GM19193 (cell line): ENCODE measurements around the gene TADA3.

ENCODE experiments used
- POLR2A ChIP-seq: IDR thresholded peaks from 4 replicates; pipeline ENCODE4 v1.6.1; 2011; ENCODE audit not compliant: insufficient read depth, insufficient read length; ENCODE audit errors: extremely low read depth

The TADA3 gene

DNA sequence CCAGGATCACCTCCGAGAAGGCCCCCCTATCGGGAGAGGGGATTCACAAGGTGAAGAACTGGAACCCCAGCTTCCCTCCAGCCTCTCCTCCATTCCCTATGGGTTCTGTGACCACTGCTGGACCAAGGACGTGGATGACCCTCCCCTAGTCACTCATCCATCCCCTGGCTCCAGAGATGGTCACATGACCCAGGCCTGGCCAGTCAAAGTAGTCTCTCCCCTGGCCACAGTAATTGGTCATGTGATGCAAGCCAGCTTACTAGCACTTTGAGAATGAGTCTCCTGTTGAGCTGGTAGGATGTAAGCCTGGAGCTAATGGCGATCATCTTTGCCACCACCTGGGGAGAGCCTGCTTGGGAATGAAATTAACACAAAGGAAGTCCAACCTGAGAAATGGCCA lies 26.4 kb downstream of the TADA3 start:
- TF ChIP-seq POLR2A: no peak

DNA sequence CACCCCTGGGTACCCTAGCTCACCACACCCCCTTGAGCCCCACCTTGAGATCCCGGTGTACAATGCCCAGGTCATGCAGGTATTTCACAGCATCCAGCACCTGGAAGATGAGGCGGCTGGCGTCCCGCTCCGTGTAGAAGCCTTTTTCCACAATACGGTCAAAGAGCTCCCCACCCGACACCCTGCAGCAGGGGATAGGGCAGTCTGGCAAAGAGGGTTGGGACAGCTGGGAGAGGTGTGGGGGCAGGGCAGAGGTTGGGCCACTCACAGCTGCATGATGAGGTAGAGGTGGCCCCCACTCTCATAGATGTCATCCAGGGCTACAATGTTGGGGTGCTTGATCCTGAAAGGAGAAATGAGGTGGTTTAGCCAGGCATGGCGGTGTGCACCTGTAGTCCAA lies 29.4 kb downstream of the TADA3 start:
- TF ChIP-seq POLR2A: no peak

DNA sequence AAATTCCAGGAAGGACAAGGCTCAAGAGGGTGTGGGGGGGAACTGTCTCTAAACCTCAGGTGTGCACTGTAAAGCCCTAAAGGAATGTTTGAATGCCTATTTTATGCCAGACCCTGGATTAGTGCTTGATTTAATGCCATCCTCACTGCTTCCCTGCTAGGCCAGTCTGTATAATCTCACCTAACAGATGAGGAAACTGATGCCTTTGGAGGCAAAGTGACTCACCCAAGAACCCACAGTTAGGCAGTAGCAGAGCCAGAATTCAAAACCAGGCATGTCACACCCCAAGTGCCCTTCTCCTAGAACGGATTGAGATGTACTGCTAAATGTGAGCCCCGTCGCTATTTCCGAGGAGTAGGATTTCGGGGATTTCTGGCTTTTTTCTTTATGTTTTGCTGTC lies 30.4 kb downstream of the TADA3 start:
- TF ChIP-seq POLR2A: no peak

DNA sequence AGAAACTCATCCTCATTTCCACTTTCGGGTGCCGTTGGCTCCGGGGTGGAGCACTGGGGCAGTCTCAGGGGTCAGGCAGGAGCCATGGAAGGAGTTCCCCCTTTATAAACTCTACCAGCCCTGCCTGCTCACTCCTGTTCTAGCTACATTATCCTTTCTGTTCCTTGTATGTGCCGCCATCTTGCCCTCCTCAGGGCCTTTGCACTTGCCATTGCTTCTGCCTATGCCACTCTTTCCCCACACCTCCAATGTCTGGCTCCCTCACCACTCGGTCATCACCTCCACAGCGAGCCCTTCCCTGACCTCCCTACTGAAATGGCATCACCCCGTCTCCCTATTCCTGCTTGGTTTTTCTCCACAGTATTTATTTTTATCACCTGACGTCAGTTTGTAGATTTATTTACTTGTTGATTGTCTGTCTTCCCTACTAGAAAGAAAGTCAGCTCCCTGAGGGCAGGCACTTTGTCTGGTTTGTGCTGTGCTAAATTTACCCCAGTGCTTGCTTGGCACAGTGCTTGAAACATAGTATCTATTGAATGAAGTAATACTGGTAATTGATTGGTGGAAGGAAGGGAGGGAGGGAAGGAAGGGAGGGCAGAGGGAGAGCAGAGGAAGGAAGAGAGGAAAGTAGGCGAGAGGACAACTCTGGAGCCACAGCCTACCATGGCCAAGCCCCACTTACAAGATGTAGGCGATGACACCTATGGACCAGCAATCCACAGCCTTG lies 31.3 kb downstream of the TADA3 start:
- no peak for TF ChIP-seq POLR2A

DNA sequence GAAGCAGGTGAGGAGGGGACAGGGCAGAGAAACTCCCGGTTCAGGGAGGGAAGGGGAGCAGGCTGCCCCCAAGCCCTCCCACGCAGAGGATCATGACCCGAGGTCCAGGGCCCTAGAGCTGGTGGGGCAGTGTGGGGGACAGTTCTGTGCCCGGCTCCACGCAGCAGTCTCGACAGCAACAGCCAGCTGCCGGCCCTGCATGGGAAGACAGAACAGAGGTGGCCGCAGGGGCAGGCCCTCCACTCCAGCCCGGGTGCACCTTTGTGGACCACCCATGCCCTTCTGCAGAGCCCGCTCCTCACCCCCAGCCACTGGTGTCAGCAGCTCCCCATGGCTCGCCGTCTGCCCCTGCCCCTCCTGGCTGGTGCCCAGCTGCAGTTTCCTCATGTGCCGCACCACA lies 34.8 kb downstream of the TADA3 start:
- no peak for TF ChIP-seq POLR2A

DNA sequence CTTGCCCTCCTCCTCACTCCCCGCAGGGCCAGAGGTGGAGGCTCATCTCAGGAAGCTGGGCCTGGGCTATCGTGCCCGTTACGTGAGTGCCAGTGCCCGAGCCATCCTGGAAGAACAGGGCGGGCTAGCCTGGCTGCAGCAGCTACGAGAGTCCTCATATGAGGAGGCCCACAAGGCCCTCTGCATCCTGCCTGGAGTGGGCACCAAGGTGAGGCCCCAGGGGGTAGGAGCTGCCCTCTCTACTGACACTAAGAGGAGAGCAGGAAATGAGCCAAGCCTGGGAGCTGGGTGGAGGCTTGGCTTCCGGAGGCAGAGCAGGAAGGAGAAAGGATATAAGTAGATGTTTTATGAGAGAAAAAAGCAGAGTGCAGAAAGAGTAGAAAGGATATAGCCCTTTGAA lies 37.6 kb downstream of the TADA3 start:
- no peak for TF ChIP-seq POLR2A

DNA sequence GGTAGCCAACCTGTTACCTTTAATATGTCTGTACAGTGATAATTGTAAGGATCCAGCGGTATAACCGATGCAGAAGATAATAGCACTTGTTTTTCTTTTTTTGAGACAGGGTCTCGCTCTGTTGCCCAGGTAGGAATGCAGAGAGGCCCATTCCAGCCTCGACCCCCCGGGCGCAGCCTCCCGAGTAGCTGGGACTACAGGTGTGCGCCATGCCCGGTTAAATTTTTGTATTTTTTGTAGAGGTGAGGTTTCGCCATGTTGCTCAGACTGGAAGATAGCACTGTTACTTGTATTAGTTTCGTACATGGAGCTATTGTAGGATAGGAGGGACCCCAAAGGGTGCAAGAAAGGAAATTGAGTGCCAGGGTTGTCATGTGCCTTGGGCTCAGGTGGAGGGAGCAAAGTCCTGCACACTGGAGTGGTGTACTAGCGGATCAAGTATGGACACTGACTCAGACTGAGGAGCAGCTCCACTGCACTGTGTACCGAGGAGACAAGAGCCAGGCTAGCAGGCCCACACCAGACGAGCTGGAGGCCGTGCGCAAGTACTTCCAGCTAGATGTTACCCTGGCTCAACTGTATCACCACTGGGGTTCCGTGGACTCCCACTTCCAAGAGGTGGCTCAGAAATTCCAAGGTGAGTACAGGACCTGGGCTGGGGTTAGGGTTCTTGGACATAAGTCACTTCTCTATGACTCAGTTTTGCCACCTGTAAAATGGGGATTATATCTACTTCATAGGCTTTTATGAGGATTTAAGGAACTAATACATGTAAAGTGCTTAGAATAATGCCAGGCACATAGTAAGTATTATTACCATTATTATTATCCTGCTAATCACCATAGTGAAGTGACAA lies 41.5 kb downstream of the TADA3 start:
- no peak for TF ChIP-seq POLR2A

DNA sequence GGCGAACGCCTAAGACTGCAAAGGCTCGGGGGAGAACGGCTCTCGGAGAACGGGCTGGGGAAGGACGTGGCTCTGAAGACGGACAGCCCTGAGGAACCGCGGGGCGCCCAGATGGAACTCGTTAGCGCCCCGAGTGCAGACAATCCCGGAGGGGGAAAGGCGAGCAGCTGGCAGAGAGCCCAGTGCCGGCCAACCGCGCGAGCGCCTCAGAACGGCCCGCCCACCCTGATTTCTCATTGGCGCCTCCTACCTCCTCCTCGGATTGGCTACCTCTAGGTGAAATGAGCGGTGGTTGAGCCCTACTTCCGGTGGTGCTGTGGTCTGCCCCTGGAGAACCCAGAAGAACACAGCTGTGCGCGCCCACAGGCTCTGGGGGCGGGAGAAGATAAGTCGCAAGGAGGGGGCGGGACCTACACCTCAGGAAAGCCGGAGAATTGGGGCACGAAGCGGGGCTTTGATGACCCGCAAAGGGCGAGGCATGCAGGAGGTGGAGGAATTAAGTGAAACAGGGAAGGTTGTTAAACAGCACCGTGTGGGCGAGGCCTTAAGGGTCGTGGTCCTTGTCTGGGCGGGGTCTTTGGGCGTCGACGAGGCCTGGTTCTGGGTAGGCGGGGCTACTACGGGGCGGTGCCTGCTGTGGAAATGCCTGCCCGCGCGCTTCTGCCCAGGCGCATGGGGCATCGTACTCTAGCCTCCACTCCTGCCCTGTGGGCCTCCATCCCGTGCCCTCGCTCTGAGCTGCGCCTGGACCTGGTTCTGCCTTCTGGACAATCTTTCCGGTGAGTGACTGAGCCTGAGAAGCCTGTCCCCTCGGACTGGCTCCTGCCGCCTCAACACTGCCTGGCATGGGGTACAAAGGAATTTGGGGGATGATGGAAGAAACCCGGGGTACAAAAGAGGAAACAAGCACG lies 42.4 kb downstream of the TADA3 start, which contains the start of gene OGG1:
Gene OGG1, plus strand, starts transcription at position 308 of the 911 bp plus-strand sequence. Its CDS starts 335 bp downstream, at position 643.
- peak; percentile 62 for TF ChIP-seq POLR2A

DNA sequence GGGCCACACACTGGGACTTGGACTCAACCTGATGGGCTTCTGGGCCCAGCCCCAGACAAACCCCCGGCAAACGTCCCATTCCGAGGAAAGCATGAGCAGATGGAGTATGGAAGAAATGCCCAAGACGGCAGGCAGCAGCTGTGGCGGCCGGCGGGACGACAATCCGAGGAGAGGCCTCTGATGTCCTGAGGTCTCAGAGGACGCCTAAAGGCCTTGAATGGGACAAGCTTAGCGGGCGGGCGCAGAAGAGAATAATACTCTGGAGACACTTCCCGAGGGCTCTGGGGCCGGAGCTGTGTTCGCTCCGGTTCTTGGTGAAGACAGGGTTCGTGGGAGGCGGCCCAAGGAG lies 43.0 kb downstream of the TADA3 start:
- no peak for TF ChIP-seq POLR2A

DNA sequence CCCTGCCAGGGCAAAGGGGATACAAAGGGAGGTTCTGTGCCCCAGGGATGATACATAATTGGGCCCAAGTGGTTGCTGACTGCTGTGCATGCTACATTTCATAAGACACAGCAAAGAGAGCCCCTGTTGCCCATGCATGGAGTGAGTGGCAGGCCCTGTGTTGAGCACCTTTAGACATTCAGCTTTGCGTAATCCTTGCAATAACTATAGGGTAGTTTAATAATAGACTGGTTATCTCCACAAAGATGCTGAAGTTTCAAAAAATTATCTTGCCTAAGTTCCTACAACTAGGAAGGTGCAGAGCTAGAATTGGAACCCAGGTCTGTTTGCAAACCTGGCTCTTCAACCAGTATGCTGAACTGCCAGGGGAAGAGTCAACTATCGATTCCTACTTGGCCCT lies 44.2 kb downstream of the TADA3 start:
- TF ChIP-seq POLR2A: no peak

DNA sequence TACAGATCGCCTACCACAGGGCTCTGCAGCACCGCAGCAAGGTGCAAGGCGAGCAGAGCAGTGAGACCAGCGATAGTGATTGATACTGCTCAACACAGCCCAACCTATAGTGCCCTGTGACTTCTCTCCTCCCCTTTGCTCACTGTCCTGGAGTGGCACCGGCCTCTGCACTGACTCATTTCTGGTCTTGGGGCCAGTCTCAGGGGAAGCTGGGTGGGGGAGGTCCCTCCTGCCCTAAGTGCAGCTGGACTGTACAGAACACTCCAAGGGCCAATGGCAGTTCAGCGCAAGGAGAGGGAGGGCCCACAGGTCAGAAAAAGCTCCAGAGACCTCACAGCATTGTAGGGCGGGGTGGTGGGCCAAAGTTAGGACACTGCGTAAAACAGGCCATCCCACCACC lies 45.0 kb downstream of the TADA3 start:
- no peak for TF ChIP-seq POLR2A

DNA sequence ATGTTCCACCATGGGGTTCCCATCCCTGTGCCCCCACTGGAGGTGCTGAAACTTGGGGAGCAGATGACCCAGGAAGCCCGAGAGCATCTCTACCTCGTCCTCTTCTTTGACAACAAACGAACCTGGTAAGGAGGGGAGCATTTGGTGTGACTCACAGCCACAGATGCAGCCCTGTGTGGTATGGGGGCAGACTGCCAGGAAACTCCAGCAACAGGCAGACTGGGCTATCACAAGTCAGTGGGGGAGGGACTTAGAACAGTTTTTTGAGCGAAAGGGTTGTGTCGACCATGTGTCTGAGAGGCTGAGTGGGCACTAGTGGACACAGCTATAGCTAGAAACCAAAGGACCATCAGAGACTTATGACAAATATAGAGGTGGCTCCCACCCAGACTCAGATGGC lies 45.9 kb downstream of the TADA3 start:
- no peak for TF ChIP-seq POLR2A

DNA sequence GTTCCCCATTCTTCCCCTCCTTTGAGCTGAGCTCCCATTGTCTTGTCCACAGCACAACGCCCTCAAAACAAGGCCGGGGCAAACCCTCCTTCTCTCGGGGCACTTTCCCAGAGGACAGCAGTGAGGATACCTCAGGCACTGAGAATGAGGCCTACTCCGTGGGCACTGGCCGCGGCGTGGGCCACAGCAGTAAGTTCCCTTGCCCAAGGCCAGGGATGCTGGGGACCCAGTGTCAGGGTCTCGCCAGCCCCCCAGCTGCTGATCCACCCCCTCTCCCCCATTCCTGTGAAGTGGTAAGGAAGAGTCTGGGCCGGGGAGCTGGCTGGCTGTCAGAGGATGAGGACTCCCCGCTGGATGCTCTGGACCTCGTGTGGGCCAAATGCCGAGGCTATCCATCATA lies 46.8 kb downstream of the TADA3 start:
- TF ChIP-seq POLR2A: no peak

DNA sequence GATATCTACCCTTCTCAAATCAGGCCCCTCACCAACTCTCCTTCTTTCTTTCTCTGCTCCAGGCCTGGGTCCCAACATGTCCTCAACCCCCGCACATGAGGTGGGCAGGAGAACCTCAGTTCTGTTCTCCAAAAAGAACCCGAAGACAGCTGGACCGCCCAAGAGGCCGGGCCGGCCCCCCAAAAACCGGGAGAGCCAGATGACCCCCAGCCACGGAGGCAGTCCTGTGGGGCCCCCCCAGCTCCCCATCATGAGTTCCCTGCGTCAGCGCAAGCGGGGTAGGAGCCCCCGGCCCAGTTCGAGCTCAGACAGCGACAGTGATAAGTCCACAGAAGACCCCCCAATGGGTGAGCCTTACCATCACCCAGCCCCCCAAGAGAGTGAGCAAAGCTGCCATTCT lies 48.1 kb downstream of the TADA3 start:
- no peak for TF ChIP-seq POLR2A

DNA sequence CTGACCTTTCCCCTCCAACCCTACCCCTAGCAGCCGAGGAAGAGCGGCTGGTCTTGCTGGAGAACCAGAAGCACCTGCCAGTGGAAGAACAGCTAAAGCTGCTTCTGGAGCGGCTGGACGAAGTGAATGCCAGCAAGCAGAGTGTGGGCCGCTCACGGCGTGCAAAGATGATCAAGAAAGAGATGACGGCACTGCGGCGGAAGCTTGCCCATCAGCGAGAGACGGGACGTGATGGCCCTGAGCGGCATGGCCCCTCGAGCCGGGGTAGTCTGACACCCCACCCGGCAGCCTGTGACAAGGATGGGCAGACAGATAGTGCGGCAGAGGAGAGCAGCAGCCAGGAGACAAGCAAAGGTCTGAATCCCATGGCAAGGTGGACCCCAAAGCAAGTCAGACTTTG lies 48.7 kb downstream of the TADA3 start:
- no peak for TF ChIP-seq POLR2A
